Skin of body (tissue), 2 donors: ENCODE data around the gene EPB41. TPM values are rescaled to one million over a fixed set of nuclear protein-coding genes. Genes with fewer than 3 reads are reported as not detected.
"Not testable (repeated sequence)": the region's sequence is repeated elsewhere in the genome, so short reads cannot be mapped to it uniquely, and the experiment has no call there.

Experiments
- DNase-seq: peaks from one replicate; lab custom pipeline; 2025; lab: John Stamatoyannopoulos, UW
- total RNA-seq: library from RNA; depleted of rRNA; stranded (reverse); fragments of >200 nt; gene quantifications from one replicate; pipeline ENCODE4 v1.2.3, GENCODE V29; 2014

Gene EPB41
- total RNA-seq, 1 donor from 2014 or later: 56.9 TPM

GRCh38 chr1:28976248-28976647, 61.9 kb downstream of the EPB41 start:
- DNase-seq: no peak

- no peak for DNase-seq
Observed at GRCh38 chr1:28981210-28981609, 66.8 kb downstream of the EPB41 start.

GRCh38 chr1:28982198-28982597, 67.8 kb downstream of the EPB41 start:
- no peak for DNase-seq

- DNase-seq: no peak
Observed at GRCh38 chr1:28983091-28983490, 68.7 kb downstream of the EPB41 start.

GRCh38 chr1:28983509-28984310, 69.3 kb downstream of the EPB41 start:
- no peak for DNase-seq

- DNase-seq: no peak
Observed at GRCh38 chr1:28984311-28984684, 69.9 kb downstream of the EPB41 start.

- DNase-seq: no peak
Observed at GRCh38 chr1:28985427-28985826, 71.1 kb downstream of the EPB41 start.

- no peak for DNase-seq
Observed at GRCh38 chr1:28986306-28986910, 72.0 kb downstream of the EPB41 start.

- no peak for DNase-seq
Observed at GRCh38 chr1:29002792-29003191, 88.4 kb downstream of the EPB41 start.

- DNase-seq: no peak
Observed at GRCh38 chr1:29004288-29004687, 89.9 kb downstream of the EPB41 start.

GRCh38 chr1:29004798-29005197, 90.4 kb downstream of the EPB41 start:
- no peak for DNase-seq

GRCh38 chr1:29011775-29012174, 97.4 kb downstream of the EPB41 start:
- no peak for DNase-seq

- DNase-seq: no peak
Observed at GRCh38 chr1:29017235-29017634, 102.9 kb downstream of the EPB41 start.

GRCh38 chr1:29017975-29018712, 103.8 kb downstream of the EPB41 start:
- no peak for DNase-seq

GRCh38 chr1:29022620-29023019, 108.3 kb downstream of the EPB41 start:
- DNase-seq: no peak

- DNase-seq: no peak
Observed at GRCh38 chr1:29029667-29030066, 115.3 kb downstream of the EPB41 start.

GRCh38 chr1:29032841-29033240, 118.5 kb downstream of the EPB41 start:
- no peak for DNase-seq

- peak; percentile 11 for DNase-seq
Observed at GRCh38 chr1:29033829-29034466, 119.6 kb downstream of the EPB41 start.

- peak; percentile 9 for DNase-seq
Observed at GRCh38 chr1:29043274-29043965, 129.1 kb downstream of the EPB41 start.

GRCh38 chr1:29044010-29044409, 129.6 kb downstream of the EPB41 start:
- DNase-seq: no peak

GRCh38 chr1:29045663-29046062, 131.3 kb downstream of the EPB41 start:
- not testable (repeated sequence) for DNase-seq
